COLO668 (cell line): ENCODE results near the gene CEACAM8.
"Not testable (repeated sequence)": the region's sequence is repeated elsewhere in the genome, so short reads cannot be mapped to it uniquely, and the experiment has no call there.

Experiments
- DNase-seq: peaks from one replicate; lab custom pipeline; 2025; ENCODE audit not compliant: unreplicated experiment; lab: John Stamatoyannopoulos, UW

Gene CEACAM8

DNA sequence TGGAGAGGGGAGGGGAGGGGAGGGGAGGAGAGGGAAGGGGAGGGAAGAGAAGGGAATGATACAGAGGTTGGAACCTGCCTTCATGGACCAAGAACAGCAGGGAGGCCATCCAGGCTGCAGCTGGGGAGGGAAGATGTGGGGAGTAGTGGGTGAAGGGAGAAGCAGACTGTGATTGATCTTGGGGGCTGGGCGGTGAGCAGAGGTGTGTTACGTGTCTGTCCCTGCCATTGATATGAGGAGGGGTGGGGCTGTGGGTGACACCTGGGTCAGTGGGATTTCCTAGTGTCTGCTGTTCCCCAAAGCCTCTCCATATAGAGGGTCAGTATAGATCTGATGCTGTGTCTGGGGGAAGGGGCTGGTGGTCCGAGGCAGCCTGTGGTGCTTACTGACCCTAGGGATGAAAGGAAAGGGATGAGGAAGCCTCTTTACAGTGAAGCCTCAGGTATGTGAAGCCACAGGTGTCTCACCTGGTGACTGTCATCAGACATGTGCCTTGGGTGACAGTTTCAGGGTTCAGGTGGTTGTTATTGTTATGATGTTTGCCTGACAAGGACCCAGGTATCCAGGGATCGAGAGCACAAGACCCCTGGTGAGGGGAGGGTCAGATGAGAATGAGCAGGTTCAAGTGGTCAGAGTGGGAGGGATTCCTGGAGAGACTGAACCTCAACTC lies 47.8 kb downstream of the CEACAM8 start:
- no peak for DNase-seq

DNA sequence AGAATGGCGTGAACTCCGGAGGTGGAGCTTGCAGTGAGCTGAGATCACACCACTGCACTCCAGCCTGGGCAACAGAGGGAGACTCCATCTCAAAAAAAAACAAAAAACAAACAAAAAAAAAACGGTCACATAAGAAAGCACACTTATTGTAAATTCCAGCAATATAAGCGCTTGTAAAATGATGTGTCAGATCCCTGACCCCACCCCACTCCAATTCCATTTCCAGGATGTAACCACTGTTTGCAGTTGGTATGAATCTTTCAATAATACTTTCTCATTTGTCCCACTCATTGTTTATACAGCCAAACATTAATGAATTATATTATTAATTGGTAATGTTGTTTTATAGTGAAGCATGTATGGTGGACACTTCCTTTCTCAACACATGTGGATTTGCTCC lies 50.6 kb downstream of the CEACAM8 start:
- DNase-seq = no peak

- no peak for DNase-seq
Measured at GRCh38 chr19:42542791-42543190, 51.9 kb downstream of the CEACAM8 start.

GRCh38 chr19:42540071-42540553 lies 54.6 kb downstream of the CEACAM8 start:
- peak; percentile 25 for DNase-seq

GRCh38 chr19:42538841-42539709 lies 55.6 kb downstream of the CEACAM8 start:
- DNase-seq = no peak

GRCh38 chr19:42535276-42535675 lies 59.4 kb downstream of the CEACAM8 start:
- not testable (repeated sequence) for DNase-seq

DNA sequence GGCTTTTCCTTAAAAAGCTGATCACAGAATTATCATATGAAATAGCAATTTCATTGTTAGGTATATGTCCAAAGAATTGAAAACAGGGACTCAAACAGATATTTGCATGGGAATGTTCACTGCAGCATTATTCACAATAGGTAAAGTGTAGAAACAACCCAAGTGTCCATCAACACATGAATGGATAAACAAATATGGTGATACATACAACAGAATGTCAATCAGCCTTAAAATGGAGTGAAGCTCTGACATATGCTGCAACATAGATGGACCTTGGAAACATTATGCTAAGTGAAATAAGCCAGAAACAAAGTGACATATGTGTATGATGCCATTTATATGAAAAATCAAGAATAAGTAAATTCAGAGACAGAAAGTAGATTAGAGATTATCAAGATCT lies 60.3 kb downstream of the CEACAM8 start:
- DNase-seq = no peak

DNA sequence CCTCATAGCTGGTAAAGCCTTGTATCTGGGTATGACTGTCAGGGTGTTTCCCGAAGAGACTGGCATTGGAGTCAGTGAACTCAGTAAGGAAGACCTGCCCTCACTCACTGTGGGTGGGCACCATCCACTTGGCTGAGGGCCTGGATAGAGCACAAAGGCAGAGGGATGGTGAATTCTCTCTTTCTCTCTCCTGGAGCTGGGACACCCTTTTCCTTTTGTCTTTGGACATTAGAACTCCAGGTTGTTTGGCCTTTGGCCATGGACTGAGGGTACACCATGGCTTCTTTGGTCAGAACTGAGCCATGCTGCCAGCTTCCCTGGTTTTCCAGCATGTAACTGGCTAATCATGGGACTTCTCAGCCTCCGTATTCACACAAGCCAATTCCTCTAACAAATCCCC lies 61.8 kb downstream of the CEACAM8 start:
- no peak for DNase-seq

DNA sequence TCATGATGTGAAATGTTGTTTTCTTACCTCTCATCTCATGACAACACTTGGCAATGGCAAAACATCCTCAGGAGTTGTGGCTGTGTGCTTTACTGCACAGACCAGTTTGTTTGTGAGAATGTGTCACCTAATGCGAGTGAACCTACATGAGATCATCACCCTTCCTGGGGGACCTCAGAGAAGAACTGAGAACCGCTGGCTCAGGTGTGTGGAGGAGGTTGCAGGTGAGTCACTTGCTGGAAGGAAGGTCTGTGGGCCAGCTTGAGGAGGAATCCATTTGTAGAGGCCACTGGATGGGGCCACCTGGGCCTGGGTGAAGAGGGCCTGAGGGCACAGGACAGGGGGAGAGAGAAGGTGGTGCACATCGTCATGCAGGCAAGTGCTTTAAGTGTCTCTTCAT lies 63.4 kb downstream of the CEACAM8 start:
- no peak for DNase-seq
